ENCODE results near the gene NET1.
"Not testable (repeated sequence)": the region's sequence is repeated elsewhere in the genome, so short reads cannot be mapped to it uniquely, and the experiment has no call there.

NET1 gene

DNA sequence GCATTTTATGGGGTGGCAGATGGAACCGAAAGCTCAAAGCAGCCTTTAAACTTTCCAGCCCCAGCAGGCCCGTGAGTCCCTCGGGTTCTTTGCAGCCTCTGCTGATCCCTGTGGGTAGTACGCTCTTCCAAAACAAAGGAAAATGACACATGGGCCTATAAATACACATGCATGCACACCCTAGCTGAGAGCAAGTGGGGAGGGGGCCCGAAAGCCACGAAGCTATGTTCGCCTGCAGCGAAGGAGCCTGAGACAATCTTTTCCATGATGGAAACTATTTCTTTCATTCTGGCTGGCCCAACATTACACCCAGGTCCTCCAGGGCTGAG is 54.8 kb downstream of the NET1 start:
- no peak for DNase-seq

DNA sequence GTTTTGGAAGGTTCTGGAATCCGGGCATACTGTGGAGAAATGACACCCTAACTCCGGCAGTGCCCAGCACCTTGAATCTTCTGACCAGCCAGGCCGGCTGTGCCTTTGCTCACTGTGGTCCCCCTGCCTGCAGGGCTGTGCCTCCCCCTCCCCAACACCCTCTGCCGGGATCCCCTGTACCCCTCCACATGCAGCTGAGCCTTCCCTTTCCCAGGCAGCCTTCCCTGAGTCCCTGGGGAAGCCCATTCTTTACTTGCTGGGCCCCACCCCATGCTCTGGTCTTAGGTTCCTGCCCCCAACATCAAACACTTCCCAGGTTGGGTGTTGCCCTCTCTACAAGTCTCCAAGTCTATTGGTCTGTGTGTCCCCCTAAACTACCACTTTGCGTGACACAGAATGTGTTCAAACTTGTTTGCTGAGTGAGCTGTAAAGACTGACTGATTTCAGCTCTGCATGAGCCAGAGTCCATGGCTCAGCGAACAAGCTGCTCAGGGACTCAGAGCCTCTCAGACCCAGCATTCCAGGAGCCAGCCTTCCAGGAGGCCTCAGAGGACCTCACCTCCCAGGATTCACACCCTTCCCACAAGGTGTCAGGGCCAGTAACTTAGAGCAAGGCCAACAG is 55.4 kb downstream of the NET1 start:
- DNase-seq = no peak

DNA sequence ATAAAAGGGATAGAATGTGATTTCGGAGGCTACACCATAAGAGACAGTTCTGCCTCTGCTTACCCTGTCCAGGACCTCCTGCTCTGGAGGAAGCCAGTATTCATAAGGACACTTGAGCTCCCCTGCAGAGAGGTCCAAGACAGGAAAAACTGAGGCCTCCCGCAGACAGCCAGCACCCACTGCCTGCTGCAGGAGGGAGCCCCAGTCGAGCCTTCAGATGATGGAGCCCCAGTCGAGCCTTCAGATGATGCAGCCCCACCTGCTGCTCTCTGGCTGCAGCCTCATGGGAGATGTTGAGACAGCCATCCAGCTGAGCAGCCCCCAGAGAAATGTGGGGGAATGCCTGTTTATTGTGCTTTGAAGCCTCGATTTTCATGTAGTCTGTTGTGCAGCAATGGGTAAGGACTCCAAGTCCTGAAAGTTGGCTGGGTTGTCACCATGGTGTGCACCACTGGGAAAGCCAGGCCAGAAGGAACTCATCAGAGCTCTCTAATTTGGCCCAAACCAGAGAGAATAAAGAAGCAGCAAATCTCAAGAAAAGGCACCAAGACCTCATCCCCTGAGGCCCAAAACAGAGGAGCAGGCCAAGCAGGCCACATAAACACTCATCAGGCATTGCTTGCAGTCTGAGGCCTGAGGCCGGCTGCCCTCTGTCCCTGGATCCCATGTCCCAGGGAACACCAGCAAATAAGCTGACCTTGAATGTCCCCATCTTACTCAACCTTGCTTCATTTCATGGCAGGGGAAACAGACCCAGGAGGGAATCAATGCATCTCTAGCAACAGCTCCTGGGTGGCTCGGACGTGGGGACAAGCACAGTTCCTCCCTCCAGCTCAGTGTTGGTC is 56.1 kb downstream of the NET1 start:
- DNase-seq = no peak

DNA sequence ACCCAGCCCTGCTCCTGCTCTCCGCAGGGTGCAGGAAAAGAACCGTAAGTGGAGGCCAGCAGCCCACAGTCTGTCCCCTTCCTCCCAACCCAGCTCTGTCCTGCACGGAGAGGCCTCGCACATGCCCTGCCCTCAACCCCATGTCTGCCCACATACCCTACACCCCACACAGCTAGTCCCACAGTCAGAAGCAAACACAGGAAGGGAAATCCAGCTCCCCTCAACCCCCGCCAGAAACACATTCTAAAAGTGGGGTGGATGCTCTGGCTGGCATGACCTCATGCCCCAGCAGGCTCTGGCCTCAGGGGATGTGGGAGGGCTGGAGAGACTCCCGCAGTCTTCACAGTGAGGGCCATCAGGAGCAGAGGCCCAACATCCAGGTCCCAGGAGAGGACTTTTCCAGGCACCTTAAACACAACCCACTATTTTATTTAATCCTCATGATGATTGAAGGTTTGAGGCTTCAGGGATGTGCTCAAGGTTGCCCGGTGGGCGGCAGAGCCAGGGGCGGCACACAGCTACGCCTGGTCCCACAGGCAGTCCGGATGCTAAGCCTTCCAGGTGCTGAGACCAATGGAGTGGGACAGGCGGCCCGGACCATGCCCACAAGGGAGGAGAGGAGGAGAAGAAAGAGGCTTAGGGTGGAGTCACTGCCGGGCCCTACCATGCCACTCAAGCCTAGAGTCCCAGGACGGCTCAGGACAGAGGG is 57.1 kb downstream of the NET1 start:
- no peak for DNase-seq

DNA sequence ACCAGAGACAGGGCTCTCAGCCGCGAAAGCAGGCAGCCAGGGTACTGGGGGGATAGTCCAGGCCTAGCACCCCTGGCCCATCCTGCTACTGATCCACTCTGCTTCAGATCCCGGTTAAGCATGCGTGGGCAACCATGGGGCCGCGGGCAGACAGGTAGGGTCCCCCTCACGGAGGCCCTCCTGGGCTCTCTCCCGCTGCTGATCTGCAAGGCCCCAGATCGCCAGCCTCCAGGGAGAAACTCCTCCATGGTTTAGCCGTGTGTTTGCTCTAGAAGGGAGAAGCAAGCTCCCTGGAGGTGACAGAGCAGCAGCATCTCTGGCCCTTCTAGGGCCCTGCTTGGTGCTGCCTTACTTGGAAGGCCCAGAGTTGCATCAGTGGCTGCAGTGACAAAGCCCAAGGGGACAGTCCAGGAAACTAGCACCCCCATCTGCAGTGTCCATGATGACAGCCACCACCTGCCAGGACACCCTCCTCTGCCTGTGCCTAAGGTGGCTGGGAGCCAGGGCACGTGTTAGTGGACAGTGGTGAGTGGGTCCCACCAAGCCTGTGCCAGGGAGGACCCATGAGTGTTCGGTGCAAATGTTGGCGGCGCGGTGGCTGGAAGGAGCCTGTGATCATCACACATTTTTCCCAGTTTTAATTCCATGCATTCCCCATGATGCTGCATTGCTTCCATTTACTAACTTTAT is 57.9 kb downstream of the NET1 start:
- DNase-seq = no peak

DNA sequence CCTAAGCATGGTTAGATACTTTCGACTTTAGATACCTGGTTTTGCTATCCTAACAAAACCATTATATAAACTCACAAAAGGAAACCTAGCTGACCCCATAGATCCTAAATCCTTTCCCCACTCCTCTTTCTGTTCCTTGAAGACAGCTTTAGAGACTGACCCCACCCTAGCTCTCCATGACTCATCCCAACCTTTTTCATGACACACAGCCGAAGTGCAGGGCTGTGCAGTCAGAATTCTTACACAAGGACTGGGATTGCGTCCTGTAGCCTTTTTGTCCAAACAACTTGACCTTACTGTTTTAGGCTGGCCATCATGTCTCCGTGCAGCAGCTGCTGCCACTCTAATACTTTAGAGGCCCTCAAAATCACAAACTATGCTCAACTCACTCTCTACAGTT is 62.3 kb downstream of the NET1 start:
- DNase-seq = not testable (repeated sequence)

DNA sequence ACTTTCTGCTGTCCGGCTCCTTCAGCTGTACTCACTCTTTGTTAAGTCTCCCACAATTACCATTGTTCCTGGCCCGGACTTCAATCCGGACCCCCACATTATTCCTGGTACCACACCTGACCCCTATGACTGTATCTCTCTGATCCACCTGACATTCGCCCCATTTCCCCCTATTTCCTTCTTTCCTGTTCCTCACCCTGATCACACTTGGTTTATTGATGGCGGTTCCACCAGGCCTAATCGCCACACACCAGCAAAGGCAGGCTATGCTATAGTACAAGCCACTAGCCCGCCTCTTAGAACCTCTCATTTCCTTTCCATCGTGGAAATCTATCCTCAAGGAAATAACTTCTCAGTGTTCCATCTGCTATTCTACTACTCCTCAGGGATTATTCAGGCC is 62.7 kb downstream of the NET1 start:
- DNase-seq = not testable (repeated sequence)

DNA sequence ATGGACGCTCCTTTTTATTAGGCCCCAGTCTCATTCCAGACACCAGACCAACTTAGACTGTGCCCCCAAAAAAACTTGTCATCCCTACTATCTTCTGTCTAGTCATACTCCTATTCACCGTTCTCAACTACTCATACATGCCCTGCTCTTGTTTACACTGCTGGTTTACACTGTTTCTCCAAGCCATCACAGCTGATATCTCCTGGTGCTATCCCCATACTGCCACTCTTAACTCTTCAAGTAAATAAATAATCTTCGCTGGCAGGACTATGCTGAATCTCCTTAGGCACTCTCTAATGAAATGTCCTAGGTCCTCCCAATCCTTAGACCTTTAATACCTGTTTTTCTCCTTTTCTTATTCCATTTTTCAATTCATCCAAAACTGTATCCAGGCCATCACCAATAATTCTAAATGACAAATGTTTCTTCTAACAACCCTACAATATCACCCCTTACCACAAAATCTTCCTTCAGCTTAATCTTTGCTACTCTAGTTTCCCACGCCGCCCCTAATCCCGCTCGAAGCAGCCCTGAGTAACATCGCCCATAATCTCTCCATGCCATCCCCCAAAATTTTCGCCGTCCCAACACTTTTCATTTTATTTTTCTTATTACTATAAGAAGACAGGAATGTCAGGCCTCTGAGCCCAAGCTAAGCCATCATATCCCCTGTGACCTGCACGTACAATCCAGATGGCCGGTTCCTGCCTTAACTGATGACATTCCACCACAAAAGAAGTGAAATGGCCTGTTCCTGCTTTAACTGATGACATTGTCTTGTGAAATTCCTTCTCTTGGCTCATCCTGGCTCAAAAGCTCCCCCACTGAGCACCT is 63.8 kb downstream of the NET1 start:
- not testable (repeated sequence) for DNase-seq

DNA sequence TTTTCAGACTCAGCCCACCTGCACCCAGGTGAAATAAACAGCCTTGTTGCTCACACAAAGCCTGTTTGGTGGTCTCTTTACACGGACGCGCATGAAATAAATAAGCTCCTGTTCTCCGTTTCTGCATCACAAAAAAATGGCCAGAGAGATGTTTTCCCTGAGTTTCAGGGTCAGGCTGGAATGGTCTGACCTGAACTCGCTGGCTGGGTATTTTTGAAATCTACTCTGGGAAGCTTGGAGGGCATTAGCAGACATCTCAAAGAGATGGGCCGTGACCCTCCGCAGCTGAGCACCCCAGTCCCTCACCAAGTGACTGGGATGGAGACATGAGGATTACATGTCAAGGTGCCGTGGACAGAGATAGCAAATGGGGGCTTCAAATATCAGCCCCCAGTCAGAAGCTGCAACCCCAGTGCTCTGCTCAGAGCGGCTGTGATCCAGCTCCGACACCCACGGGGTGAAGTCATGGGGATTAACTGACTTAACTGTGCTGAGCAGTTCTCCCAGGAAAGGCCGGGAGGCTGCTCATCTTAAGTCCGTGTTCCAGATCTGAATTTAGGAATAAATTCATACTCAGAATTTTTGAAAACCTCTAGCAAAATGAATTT is 64.7 kb downstream of the NET1 start:
- DNase-seq = no peak

DNA sequence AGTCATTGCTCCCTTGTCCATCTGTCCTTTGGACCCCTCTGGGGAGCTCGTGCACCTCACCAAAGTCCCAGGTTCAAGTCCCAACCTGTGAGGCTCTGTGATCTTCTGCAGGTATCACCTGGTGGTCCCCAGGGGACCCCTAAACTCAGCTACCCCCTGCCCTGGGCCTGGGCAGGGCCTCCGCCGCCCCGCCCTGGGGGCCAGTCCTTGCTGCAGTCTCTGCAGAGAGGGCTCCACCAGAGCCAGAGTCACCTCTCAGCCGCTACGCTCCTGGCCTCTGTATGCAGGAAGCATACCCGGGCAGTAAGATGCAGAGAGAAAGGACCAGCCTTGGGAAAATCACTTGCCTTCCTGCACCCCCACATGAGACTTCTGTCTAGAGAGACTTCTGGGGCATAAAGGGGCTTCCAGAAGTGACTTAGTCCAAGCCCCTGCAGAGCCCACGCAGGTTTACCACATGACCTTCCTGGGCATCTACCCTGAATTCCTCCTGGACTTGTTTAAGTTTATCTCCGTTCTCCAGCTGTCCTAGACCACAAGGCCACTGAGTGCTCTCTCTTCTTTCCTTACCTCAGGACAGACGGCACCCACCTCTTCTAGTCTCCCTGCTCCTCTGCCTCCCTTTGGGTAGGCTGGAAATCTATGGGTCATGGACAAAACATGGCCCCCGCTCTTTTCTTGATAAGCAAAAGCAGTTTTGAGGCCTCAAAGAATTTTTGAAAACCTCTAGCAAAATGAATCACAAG is 65.8 kb downstream of the NET1 start:
- no peak for DNase-seq

DNA sequence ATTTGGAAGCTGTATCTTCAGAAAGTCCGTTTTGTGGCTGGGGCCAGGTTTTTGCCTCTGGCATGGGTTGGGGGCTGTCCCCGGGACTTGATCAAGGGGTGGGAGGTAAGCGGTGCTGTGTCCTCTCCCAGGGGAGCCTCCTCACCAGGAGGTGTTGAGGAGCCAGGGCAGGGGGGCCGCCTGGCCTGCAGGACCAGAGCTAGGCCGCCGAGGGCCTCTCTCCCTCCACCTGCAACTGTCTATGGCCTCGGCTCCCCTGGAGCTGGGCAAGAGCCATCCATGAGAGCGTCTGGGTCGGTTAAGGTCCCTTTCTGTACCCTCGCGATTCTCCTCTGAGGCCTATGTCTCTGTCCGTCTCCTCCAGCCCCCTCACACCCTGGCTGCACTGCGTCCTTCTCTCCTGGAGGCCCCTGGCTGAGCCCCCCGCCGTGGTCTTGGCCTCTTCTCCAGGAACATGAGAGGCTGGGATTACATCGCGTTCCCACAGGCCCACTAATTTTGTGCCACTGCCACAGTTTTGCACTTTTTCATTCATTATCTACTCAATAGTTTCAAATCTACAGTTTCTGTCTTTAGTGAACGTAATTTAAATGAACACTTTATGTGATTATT is 66.4 kb downstream of the NET1 start:
- DNase-seq = no peak

DNA sequence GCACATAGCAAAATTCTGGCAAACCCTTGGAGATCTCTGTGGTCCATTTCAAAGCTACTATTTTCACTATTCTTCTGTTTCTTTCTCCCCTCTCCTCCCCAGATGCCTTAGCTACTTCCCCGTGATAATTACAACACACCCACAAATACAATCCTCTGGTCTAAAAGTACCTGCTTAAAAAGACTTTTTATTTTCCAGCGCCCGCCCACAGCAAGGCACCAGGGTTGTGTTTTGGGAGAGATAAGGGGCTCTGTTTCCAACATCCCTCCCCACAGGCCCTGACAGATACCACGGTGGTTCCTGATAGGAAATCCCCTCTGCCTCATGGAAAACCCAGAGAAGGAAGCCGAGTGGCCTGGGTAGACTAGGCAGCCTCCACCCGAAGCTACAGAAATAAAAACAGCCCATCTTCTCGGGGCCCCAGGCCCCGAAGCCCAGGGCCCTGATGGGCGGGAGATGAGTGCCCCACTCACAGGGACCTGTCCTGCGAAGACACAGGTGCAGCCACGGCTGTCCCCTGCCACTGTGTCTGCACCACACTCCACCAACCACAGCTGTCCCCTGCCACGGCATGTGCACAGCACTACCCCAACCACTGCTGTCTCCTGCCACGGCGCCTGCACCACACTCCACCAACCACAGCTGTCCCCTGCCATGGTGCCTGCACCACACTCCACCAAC is 67.3 kb downstream of the NET1 start:
- DNase-seq = no peak

DNA sequence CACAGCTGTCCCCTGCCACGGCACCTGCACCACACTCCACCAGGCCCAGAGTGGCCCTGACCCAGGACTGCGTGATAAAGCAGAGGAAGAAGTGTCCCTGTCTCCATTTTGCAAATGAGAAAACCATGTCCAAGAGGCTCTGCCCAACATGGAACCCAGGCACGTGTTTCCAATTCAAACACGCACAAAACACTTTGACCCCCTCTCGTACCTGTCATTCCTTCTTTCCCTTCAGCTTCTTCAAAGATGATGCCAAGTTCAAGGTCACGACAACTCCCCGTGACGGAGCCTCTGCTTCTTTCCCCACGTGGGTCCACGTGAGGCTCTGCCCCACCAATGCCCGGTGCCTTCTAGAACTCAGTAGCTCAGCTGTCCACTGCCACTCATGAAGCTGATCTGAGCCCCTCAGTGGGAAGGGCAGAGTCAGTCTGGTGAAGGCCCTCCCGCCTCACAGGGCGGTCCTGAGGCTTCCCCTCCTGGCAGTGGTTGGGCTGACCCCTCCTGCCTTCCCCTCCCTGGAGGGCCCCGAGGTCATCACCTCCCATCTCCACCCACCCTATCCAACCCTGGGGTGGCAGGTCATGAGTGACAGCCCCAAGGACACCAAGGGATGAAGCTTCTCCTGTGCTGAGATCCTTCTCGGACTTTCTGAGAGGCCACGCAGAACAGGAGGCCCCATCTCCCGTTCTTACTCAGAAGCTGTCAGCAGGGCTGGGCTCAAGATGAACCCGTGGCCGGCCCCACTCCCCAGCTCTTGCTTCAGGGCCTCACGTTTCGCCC is 68.0 kb downstream of the NET1 start:
- DNase-seq = no peak

DNA sequence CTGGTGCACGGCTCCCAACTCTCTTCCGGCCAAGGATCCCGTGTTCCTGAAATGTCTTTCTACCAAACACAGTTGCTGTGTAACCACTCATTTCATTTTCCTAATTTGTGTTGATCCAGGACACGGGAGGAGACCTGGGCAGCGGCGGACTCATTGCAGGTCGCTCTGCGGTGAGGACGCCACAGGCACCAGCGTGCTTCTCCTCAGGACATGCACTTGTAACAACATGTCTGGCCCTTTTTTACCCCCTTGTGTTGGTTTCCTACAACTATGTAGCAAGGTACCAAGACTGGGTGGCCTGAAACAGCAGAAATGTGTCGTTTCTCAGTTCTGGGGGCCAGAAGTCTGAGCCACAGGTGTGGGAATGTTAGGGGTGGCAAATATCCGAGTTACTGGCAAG is 68.8 kb downstream of the NET1 start:
- DNase-seq = no peak

DNA sequence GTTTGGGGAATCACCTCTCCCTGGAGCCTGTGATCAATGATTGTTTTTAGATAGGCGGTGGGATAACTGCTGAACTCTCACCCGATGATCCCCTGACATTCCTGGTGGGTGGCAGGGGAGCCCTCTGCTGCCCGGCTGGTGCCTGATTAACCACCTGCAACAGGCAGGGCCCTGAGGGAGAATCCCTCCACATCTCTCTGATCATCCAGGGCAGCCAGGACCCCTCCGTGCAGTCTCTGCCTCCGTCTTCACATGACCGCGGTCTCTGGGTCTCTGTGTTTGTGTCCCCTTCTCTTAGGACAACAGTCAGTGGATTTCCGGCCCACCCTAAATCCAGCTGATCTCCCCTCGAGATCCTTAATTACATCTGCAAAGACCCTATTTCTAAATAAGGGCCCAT is 69.7 kb downstream of the NET1 start:
- no peak for DNase-seq

DNA sequence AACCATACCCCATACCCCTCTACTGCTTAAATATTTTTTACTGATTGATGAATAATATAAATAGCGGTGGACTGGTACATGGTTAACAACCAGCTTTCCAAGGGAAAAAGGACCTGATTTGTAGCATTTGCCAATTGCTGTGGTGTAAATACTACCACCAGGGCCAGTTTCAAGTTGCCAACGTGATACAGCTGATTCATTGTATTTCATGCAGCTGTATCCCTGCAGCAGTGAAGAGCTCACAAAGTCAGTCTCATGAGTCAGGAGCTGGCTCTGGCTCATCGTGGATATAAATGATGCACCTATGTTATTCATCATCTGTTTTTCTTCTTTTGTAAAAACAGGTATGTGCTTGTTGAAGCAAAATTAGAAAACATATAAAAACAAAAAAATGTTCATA is 71.8 kb downstream of the NET1 start:
- no peak for DNase-seq

DNA sequence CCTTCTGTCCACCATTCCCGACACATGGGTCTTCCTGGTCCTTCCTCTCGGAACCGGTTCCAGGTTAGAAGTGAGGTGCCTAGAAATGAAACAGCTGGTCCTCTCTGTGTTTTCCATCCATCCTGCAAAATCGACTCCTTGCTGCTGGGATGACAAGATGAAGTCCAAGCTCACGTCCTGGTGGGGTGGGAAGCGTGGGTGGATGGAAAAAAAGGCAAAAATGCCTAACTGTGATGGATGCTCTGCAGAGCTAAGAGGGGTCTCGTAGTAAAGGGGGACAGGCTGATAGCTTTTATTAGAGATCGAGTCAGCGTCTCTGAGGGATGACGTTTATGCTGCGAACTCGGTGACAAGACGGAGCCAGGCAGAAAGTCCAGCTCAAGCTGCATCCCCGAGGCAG is 72.9 kb downstream of the NET1 start:
- no peak for DNase-seq

DNA sequence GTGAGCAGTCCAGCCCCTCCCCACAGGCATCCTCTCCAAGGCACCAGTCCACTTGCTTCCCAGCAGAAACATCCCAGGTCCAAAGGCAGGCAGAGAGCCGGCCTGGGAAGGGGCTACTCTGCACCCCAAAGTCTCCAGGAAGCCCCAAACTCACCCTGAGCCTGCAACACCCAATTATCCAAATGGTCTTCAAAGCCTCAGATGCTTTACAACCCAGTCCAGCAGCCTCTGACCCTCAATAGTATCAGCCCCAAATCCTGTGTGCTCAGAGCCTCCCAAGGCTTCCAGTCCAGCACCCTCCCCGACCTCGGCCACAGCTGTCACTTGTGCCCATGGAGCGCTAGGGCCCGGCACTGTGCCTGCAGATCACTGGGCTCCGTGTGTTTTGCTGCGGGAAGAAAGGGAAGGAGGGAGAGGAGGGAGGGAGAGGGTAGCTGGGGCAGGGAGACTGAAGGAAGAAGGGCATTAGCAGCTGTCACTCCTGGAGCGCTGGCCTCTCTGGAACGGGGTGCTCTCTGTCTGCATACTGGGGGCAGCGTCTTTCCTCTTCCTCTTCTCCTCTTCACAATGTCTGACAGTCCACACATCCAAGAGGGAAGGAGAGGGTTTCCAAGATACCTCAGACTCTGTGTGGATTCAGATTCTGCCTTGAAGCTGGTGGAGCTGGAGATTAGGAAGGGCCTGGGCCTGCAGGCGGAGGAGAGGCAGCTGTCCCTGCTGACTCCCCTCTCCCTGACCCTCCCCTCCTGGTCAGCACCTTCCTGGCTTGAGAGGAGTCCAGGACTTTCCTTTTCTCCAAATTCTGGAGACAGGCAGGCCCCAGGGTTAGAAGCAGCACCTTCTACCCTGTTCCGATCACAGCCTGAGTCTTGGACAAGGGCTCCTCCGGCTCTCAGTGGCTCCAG is 73.8 kb downstream of the NET1 start:
- no peak for DNase-seq

DNA sequence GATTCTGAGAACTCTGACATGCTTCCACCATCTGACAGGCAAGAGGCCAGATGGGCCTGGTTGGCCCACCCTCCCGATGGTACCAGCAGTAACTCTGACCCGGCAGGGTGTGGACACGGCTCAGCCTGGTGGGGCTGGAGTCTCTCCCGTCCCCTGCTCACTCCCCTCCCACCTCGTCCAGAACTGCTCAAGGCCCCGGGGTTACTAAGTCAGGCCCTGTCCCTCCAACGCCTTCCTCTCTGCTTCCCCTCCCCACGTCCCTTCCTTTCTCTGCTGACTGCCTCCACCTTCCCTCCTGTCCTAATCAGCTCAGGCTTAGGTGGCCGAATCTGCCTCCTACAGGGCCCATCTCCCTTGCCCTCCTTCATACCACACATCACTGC is 74.5 kb downstream of the NET1 start:
- no peak for DNase-seq

Data from NCI-H1105 treated with DMSO at 0.1 percent for 48 hours (cell line).